HG03378 (cell line): Measurements from ENCODE around the gene TP53BP2.
A peak's percentile ranks its signal among the peaks of the same experiment; 100 is the strongest.
"Not testable (repeated sequence)": the region's sequence is repeated elsewhere in the genome, so short reads cannot be mapped to it uniquely, and the experiment has no call there.

Source experiments
- ATAC-seq: cut with Tn5 transposase; IDR thresholded peaks from one replicate; pipeline ENCODE4 v1.9.1; 2021; ENCODE audit warnings: mild to moderate bottlenecking, moderate library complexity; ENCODE audit not compliant: unreplicated experiment

Gene TP53BP2

DNA sequence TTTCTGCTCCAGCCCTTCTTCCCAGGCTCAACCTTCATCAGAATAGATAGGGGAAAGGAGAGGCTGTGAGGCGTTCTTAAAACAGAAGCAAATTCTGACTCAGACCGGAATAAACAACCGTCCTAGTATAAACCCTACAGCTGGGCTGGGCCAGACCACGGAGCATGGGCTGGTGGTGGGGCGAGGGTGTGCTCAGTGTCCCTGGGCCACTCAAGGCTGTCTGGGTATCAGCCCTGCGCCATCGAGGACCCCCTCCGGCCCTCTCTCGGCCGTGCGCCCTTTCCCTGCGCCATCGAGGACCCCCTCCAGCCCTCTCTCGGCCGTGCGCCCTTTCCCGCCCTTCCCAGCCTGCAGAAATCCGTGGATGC, 97.4 kb downstream of the TP53BP2 start:
- ATAC-seq = peak; percentile 45

GRCh38 chr1:223747838-223748335, 97.9 kb downstream of the TP53BP2 start:
- peak; percentile 13 for ATAC-seq

- ATAC-seq = no peak
Measured at GRCh38 chr1:223745731-223746130, 100.0 kb downstream of the TP53BP2 start.

- no peak for ATAC-seq
Measured at GRCh38 chr1:223742856-223743517, 102.8 kb downstream of the TP53BP2 start.

GRCh38 chr1:223741861-223742260, 103.9 kb downstream of the TP53BP2 start:
- no peak for ATAC-seq

GRCh38 chr1:223740038-223740736, 105.6 kb downstream of the TP53BP2 start:
- not testable (repeated sequence) for ATAC-seq

GRCh38 chr1:223739366-223740037, 106.2 kb downstream of the TP53BP2 start:
- no peak for ATAC-seq

DNA sequence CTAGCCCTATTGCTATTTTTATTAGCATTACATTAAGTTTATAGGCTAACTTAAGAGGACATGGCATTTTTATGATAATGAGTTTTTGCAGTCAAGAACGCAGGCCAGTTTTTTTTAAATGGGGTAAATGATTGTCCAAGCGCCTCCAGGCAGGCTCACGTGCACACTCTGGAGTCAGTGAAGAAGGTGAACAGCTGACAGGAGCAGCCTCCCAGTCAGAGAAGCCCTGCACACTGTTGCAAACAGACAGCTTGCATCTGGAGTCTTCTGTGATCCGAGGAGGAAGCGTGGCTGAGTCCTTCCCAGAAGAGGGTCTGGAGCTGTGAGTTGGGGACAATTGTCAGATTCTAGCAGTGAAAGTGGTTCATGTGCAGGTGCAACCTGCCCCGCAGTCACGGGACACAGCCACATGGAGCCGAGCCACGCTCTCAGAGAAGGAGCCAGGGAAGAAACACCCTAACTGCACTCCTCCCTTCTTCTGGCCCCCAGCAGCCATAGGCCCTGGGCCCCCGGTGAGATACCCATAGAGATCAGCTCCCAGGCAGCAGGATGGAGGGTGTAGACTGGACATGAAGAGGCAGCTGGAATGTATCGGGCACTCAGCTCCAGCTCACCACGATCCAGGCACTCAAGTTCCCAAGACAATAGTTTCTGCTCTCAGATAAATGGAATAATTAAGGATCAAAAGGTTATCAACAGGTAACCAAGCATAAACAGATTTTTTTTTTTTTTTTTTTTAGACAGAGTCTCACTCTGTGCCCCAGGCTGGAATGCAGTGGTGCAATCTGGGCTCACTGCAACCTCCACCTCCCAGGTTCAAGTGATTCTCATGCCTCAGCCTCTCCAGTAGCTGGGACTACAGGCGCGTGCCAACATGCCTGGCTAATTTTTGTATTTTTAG, 107.0 kb downstream of the TP53BP2 start:
- no peak for ATAC-seq

DNA sequence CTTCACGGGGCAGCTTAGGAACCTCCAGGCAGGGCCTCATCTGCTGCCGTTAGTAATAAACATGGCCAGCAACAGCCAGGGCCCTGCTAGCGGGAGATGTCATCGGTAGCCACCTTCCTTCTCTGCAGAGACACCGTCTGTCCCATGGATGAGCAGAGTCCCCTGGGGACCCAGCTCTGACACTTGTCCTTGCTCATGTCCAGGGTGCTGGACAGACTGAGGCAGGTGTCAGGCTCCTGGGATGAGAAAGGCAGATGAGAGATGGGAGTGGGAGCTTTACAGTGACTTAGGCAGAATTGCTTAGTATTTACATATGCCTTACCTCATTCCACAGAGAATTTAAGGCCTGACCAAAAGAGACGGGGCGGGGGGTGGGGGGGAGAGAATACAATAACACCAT, 108.4 kb downstream of the TP53BP2 start:
- no peak for ATAC-seq

DNA sequence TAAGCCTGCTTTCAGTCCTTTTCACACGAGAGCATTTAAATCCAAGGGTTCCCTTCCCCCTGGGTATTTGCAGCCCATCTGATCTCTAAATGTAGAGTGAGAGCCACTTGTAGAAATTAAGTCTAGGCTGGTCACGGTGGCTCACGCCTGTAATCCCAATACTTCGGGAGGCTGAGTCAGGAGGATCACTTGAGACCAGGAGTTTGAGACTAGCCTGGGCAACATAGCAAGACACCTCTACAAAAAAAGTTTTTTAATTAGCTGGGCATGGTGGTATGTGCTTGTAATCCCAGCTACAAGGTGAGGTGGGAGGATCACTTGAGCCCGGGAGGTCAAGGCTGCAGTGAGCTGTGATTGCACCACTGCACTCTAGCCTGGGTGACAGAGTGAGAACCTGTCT, 109.1 kb downstream of the TP53BP2 start:
- not testable (repeated sequence) for ATAC-seq

- no peak for ATAC-seq
Measured at GRCh38 chr1:223733898-223734852, 111.6 kb downstream of the TP53BP2 start.

GRCh38 chr1:223732993-223733798, 112.6 kb downstream of the TP53BP2 start:
- ATAC-seq = no peak

- ATAC-seq = no peak
Measured at GRCh38 chr1:223731133-223731770, 114.5 kb downstream of the TP53BP2 start.

GRCh38 chr1:223730479-223731132, 115.1 kb downstream of the TP53BP2 start:
- ATAC-seq = no peak

GRCh38 chr1:223729906-223730305, 115.8 kb downstream of the TP53BP2 start:
- ATAC-seq = no peak
